ENCODE data around the gene BBOF1.
"Not testable (repeated sequence)": the region's sequence is repeated elsewhere in the genome, so short reads cannot be mapped to it uniquely, and the experiment has no call there.

DNA sequence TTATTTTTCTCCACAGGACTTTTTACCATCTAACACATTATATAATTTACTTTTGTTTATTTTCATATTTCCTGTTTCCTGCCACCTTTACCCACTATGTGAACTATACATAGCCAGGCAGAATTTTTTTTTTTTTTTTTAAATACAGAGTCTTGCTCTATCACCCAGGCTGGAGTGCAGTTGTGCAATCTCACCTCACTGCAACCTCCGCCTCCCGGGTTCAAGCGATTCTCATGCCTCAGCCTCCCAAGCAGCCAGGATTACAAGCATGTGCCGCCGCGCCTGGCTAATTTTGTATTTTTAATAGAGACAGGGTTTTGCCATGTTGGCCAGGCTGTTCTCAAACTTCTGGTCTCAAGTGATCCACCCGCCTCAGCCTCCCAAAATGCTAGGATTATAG is 24.2 kb upstream of the BBOF1 start:
- TF ChIP-seq, protein P1, sequence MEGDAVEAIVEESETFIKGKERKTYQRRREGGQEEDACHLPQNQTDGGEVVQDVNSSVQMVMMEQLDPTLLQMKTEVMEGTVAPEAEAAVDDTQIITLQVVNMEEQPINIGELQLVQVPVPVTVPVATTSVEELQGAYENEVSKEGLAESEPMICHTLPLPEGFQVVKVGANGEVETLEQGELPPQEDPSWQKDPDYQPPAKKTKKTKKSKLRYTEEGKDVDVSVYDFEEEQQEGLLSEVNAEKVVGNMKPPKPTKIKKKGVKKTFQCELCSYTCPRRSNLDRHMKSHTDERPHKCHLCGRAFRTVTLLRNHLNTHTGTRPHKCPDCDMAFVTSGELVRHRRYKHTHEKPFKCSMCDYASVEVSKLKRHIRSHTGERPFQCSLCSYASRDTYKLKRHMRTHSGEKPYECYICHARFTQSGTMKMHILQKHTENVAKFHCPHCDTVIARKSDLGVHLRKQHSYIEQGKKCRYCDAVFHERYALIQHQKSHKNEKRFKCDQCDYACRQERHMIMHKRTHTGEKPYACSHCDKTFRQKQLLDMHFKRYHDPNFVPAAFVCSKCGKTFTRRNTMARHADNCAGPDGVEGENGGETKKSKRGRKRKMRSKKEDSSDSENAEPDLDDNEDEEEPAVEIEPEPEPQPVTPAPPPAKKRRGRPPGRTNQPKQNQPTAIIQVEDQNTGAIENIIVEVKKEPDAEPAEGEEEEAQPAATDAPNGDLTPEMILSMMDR (IDR thresholded peaks at IDR 0.05; ENCODE audit: insufficient read depth, low read length, poor library complexity, severe bottlenecking) = not testable (repeated sequence)
- TF ChIP-seq EZH2phosphoT487 (conservative IDR thresholded peaks at IDR 0.05; ENCODE audit: low read length) = not testable (repeated sequence)
